GM13976 (cell line): Measurements from ENCODE around the gene ACTG2.
"Not testable (repeated sequence)": the region's sequence is repeated elsewhere in the genome, so short reads cannot be mapped to it uniquely, and the experiment has no call there.

Experiments used
- DNase-seq: peaks from one replicate; pipeline ENCODE4 v3.0.0; 2012; ENCODE audit warnings: low spot score
- in situ Hi-C: fragments of 300-500 bp; cut with MboI; formaldehyde crosslinking; loops from one replicate; pipeline ENCODE4 v1.12.0; 2022; ENCODE audit warnings: low sequenced_read_pairs, mixed read lengths, inconsistent platforms; ENCODE audit not compliant: unreplicated experiment
- TF ChIP-seq, protein P1 (sequence below): IDR thresholded peaks from 2 replicates; pipeline ENCODE4 v1.5.1; 2012; ENCODE audit warnings: borderline replicate concordance, mild to moderate bottlenecking; ENCODE audit not compliant: insufficient read depth; ENCODE audit errors: extremely low read depth, missing control alignments, control extremely low read depth

Gene ACTG2

GRCh38 chr2:73856214-73856613 lies 36.6 kb upstream of the ACTG2 start:
- TF ChIP-seq, protein P1, sequence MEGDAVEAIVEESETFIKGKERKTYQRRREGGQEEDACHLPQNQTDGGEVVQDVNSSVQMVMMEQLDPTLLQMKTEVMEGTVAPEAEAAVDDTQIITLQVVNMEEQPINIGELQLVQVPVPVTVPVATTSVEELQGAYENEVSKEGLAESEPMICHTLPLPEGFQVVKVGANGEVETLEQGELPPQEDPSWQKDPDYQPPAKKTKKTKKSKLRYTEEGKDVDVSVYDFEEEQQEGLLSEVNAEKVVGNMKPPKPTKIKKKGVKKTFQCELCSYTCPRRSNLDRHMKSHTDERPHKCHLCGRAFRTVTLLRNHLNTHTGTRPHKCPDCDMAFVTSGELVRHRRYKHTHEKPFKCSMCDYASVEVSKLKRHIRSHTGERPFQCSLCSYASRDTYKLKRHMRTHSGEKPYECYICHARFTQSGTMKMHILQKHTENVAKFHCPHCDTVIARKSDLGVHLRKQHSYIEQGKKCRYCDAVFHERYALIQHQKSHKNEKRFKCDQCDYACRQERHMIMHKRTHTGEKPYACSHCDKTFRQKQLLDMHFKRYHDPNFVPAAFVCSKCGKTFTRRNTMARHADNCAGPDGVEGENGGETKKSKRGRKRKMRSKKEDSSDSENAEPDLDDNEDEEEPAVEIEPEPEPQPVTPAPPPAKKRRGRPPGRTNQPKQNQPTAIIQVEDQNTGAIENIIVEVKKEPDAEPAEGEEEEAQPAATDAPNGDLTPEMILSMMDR = no peak
- DNase-seq = no peak
- in situ Hi-C loops = no loop called here

- TF ChIP-seq, protein P1 = no peak
- in situ Hi-C loops = no loop called here
- DNase-seq = no peak
These were observed 32.9 kb upstream of the ACTG2 start for GRCh38 chr2:73859721-73860586.

DNA sequence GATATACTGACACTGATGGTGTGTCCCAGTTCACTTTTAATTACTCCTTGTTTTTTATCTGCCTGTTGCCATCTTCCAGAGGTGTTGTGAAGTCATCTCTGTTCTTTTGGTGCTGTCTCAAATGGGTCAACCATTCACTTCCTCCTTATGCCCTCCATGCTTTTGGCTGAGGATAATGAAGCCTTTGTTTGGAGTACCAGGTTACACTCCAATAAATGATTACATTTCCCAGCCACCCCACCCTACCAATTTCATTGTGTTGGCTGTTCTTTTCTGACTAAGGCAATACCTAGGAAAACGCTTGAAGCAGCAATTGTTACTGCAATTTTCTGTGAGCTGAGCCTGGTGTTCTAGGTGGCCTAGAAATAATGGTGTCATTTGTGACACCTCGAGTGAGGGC lies 29.8 kb upstream of the ACTG2 start:
- no peak for DNase-seq
- in situ Hi-C loops = no loop called here
- TF ChIP-seq, protein P1 = no peak

- in situ Hi-C loops = no loop called here
- no peak for DNase-seq
- TF ChIP-seq, protein P1 = no peak
These were observed 24.4 kb upstream of the ACTG2 start for GRCh38 chr2:73868204-73868978.

- TF ChIP-seq, protein P1 = no peak
- in situ Hi-C loops = no loop called here
These were observed 22.7 kb upstream of the ACTG2 start for GRCh38 chr2:73870084-73870483.

DNA sequence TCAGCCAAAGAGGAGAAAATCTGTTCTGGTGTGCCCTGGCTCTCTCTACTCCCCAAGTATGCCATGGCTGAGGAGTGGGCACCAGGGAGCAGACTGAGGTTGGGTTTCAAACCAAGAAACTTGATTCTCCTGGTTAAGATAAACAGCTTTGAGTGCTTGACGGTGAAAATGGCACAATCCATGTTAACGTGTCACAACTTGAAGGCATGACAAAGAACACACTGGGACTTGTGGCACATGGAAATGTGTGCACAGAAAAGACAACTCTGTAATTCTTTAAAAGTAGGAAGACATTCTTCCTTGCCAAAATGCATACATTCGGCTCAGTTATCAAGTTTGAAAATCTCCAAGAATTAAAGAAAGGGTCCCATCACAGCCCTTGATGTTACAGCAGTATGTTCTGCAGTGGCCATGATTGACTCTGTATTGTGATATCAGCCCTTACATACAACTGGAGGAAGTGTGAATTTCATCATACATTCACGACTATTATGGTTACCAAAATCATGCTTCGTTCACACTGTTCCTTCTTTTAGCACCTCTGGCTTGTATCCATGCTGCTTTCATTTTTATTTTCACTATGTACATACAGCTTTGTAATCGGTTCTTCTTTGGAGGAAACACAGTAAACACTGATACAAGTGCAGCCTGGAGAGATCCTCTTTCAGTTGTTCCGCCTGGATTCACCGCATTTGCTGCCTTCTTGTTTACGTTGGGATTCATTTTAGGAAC lies 15.6 kb upstream of the ACTG2 start:
- in situ Hi-C loops = no loop called here
- DNase-seq = no peak
- TF ChIP-seq, protein P1 = no peak

More at GRCh38 chr2:73870084-73870483, 22.7 kb upstream of the ACTG2 start:
- DNase-seq = no peak

DNA sequence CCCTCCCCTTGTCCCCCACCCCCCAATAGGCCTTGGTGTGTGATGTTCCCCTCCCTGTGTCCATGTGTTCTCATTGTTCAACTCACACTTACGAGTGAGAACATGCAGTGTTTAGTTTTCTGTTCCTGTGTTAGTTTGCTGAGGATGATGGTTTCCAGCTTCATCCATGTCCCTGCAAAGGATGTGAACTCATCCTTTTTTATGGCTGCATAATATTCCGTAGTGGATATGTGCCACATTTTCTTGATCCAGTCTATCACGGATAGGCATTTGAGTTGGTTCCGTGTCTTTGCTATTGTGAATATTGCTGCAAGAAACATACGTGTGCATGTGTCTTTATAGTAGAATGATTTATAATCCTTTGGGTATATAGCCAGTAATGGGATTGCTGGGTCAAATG lies 14.8 kb upstream of the ACTG2 start:
- in situ Hi-C loops, DNase-seq: not testable (repeated sequence)
